ENCODE results near the gene PLD3. TPM values are rescaled to one million over a fixed set of nuclear protein-coding genes. Genes with fewer than 3 reads are reported as not detected.
A peak's percentile ranks its signal among the peaks of the same experiment; 100 is the strongest.

PLD3 gene
- total and polyA plus RNA-seq, 10 donors, result 61.3 to 589 (median 250) TPM

DNA sequence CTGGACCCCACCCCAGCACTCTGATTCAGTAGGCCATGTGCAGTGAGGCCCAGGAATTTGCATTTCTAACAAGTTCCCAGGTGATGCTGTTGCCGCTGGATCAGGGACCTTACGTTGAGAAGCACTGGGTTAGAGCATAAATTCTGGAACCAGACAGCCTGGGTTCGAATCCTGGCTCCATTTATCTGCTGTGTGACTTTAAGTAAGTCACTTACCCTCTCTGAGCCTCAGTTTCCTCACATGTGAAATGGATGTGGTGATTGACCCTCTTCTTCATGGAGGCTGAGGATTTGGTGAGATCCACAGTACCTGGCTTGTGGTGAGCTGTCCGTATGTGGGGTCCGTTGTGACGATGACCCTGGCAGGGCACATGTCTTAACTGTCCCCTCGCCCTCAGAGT, 25.6 kb downstream of the PLD3 start:
- H3K4me1 ChIP-seq, result peaks cover 0 to 8% (median 2%) of the 10 kb centered on the region in 6 donors
- WGBS, 5 donors, result 95 to 98% (median 96%) methylated on average over 6 to 7 of the region's 7 CpGs

DNA sequence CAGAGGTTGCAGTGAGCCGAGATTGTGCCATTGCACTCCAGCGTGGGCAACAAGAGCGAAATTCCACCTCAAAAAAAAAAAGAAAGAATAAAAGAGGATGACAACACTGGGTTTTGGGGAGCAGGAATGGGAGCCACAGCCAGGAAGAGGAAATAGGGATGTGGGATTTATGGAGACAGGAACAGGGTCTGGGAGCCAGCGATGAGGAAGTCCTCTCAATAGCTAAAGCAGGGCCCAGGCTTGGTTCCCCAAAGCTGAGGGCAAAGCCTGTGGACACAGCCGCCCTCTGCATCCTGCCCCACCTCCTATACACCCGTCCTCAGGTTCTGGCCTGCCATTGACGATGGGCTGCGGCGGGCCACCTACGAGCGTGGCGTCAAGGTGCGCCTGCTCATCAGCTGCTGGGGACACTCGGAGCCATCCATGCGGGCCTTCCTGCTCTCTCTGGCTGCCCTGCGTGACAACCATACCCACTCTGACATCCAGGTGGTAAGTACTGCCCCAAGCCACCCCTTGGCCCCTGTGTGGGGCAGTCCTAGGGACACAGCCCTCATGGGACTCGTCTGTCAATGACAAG, 27.9 kb downstream of the PLD3 start:
- no peak overlapping the region for H3K4me3 ChIP-seq
- TF ChIP-seq POLR2AphosphoS5 (IDR thresholded peaks at IDR 0.05), result peak in 2 of 3 donors; percentile 15 to 45
- TF ChIP-seq POLR2A (IDR thresholded peaks at IDR 0.05), result no peak
- H3K36me3 ChIP-seq, result peaks cover 0 to 94% (median 36%) of the 10 kb centered on the region in 6 donors
- WGBS, 5 donors, result 76 to 90% (median 88%) methylated on average over 13 to 17 of the region's 17 CpGs
- intact Hi-C loops (cut with DNase I; ENCODE audit: low total_unique reads), result no loop called here
- no peak for DNase-seq
- no peaks in the 10 kb centered on the region for H3K27me3 ChIP-seq (replicated peaks in 1 of 7)
- no peaks in the 10 kb centered on the region for H3K4me1 ChIP-seq
- H3K9me3 ChIP-seq, result no peaks in the 10 kb centered on the region
- H3K27ac ChIP-seq, result no peak overlapping the region

More for the DNA sequence above, 25.6 kb downstream of the PLD3 start:
- Histone ChIP-seq H3K4me3 (no peak overlapping the region), H3K27me3 (replicated peaks in 1 of 7) (no peaks in the 10 kb centered on the region), H3K27ac (no peak overlapping the region), H3K9me3 (no peaks in the 10 kb centered on the region), H3K36me3 (peaks cover 0 to 98% (median 49%) of the 10 kb centered on the region in 6 donors)
- no peak for DNase-seq
- TF ChIP-seq, protein P1, sequence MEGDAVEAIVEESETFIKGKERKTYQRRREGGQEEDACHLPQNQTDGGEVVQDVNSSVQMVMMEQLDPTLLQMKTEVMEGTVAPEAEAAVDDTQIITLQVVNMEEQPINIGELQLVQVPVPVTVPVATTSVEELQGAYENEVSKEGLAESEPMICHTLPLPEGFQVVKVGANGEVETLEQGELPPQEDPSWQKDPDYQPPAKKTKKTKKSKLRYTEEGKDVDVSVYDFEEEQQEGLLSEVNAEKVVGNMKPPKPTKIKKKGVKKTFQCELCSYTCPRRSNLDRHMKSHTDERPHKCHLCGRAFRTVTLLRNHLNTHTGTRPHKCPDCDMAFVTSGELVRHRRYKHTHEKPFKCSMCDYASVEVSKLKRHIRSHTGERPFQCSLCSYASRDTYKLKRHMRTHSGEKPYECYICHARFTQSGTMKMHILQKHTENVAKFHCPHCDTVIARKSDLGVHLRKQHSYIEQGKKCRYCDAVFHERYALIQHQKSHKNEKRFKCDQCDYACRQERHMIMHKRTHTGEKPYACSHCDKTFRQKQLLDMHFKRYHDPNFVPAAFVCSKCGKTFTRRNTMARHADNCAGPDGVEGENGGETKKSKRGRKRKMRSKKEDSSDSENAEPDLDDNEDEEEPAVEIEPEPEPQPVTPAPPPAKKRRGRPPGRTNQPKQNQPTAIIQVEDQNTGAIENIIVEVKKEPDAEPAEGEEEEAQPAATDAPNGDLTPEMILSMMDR (IDR thresholded peaks at IDR 0.05 in 8 of 11, conservative IDR thresholded peaks at IDR 0.05 in 3 of 11), result no peak
- TF ChIP-seq POLR2AphosphoS5 (IDR thresholded peaks at IDR 0.05) (no peak), POLR2A (IDR thresholded peaks at IDR 0.05) (no peak)
- intact Hi-C loops (cut with DNase I; ENCODE audit: low total_unique reads), result no loop called here

DNA sequence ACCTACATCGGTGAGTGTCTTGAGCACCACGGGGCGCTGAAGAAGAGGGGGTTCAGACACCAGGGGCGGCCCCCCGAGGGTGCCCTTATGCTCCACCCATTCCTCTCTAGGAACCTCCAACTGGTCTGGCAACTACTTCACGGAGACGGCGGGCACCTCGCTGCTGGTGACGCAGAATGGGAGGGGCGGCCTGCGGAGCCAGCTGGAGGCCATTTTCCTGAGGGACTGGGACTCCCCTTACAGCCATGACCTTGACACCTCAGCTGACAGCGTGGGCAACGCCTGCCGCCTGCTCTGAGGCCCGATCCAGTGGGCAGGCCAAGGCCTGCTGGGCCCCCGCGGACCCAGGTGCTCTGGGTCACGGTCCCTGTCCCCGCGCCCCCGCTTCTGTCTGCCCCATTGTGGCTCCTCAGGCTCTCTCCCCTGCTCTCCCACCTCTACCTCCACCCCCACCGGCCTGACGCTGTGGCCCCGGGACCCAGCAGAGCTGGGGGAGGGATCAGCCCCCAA, 29.4 kb downstream of the PLD3 start:
- no peak overlapping the region for H3K4me3 ChIP-seq
- TF ChIP-seq, protein P1 (IDR thresholded peaks at IDR 0.05 in 8 of 11, conservative IDR thresholded peaks at IDR 0.05 in 3 of 11), result no peak
- no peak for TF ChIP-seq POLR2A (IDR thresholded peaks at IDR 0.05)
- TF ChIP-seq POLR2AphosphoS5 (IDR thresholded peaks at IDR 0.05), result peak in 2 of 3 donors; percentile 30 to 52
- H3K27ac ChIP-seq, result peak overlapping the region in 2 of 8 donors; percentile 13 to 50
- intact Hi-C loops (cut with DNase I; ENCODE audit: low total_unique reads), result no loop called here
- peaks cover 0 to 79% (median 30%) of the 10 kb centered on the region in 6 donors for H3K36me3 ChIP-seq
- no peaks in the 10 kb centered on the region for H3K9me3 ChIP-seq
- H3K27me3 ChIP-seq (replicated peaks in 1 of 7), result no peaks in the 10 kb centered on the region
- no peak for DNase-seq
- 83 to 91% (median 87%) methylated on average over 18 to 25 of the region's 25 CpGs for WGBS, 5 donors
- no peaks in the 10 kb centered on the region for H3K4me1 ChIP-seq

DNA sequence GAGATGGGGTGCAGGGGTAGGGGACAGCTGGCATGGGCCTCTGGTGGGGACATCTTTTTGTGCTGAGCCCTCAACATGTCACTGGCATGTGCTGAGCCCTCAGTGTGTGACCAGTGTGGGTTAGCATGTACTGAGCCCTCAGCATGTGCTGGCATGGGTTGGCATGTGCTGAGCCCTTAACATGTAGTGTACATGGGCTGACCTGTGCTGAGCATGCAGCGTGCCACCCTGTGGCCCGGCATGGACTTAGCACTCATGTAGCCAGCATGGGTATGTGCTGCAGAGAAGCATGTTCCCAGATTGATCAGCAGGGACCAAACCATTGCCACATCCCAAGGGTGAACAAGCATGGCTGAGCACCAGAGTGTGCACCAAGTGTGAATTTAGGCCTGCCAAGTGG, 30.0 kb downstream of the PLD3 start:
- no peak for TF ChIP-seq POLR2AphosphoS5 (IDR thresholded peaks at IDR 0.05)
- TF ChIP-seq, protein P1 (IDR thresholded peaks at IDR 0.05 in 8 of 11, conservative IDR thresholded peaks at IDR 0.05 in 3 of 11), result no peak
- peak overlapping the region in 2 of 8 donors; percentile 13 to 50 for H3K27ac ChIP-seq
- no peaks in the 10 kb centered on the region for H3K9me3 ChIP-seq
- H3K27me3 ChIP-seq (replicated peaks in 1 of 7), result no peaks in the 10 kb centered on the region
- H3K36me3 ChIP-seq, result peaks cover 0 to 73% (median 30%) of the 10 kb centered on the region in 6 donors
- intact Hi-C loops (cut with DNase I; ENCODE audit: low total_unique reads), result no loop called here
- no peak for DNase-seq
- H3K4me3 ChIP-seq, result no peak overlapping the region
- 70 to 94% (median 82%) methylated on average over 2 of the region's 2 CpGs for WGBS, 5 donors
- no peaks in the 10 kb centered on the region for H3K4me1 ChIP-seq

Data from spleen (tissue), 11 donors.